ACC112 (cell line): Measurements from ENCODE around the gene PLIN3.
A peak's percentile ranks its signal among the peaks of the same experiment; 100 is the strongest.
"Not testable (repeated sequence)": the region's sequence is repeated elsewhere in the genome, so short reads cannot be mapped to it uniquely, and the experiment has no call there.

ENCODE experiments used
- H2AFZ ChIP-seq: fragments of 200-600 bp; sonication (generic); one replicate; pipeline ENCODE4 v1.6.0; 2017; ENCODE audit warnings: antibody characterized with exemption, low read length; ENCODE audit not compliant: unreplicated experiment
- H3K27ac ChIP-seq: fragments of 200-600 bp; sonication (generic); 2 replicates; pipeline ENCODE4 v1.5.1; 2014; ENCODE audit warnings: low read depth, mild to moderate bottlenecking, antibody characterized with exemption, low read length, moderate library complexity
- H3K27me3 ChIP-seq: fragments of 200-600 bp; sonication (generic); 2 replicates; pipeline ENCODE4 v1.6.1; 2014; ENCODE audit warnings: mild to moderate bottlenecking, antibody characterized with exemption, low read length, moderate library complexity, mixed read lengths; ENCODE audit not compliant: insufficient read depth
- H3K36me3 ChIP-seq: fragments of 200-600 bp; sonication (generic); 2 replicates; pipeline ENCODE4 v1.6.1; 2016; ENCODE audit warnings: mild to moderate bottlenecking, antibody characterized with exemption, low read length, moderate library complexity, mixed read lengths; ENCODE audit not compliant: insufficient read depth
- H3K4me1 ChIP-seq: fragments of 200-600 bp; sonication (generic); one replicate; pipeline ENCODE4 v1.6.1; 2016; ENCODE audit warnings: low read length, mixed read lengths; ENCODE audit not compliant: insufficient read depth, unreplicated experiment, control insufficient read depth
- H3K4me3 ChIP-seq: fragments of 200-600 bp; sonication (generic); 2 replicates; pipeline ENCODE4 v1.5.1; 2014; ENCODE audit warnings: mild to moderate bottlenecking, low read depth, low read length
- H3K79me2 ChIP-seq: fragments of 200-600 bp; sonication (generic); one replicate; pipeline ENCODE4 v1.6.0; 2016; ENCODE audit warnings: low read length; ENCODE audit not compliant: control insufficient read depth, unreplicated experiment, insufficient read depth

Gene PLIN3

GRCh38 chr19:4807188-4807587 is 60.3 kb downstream of the PLIN3 start:
- no peak overlapping the region for H3K27ac ChIP-seq
- H3K4me1 ChIP-seq, result no peaks in the 10 kb centered on the region
- H3K79me2 ChIP-seq, result no peaks in the 10 kb centered on the region
- no peaks in the 10 kb centered on the region for H3K36me3 ChIP-seq
- H3K4me3 ChIP-seq, result no peak overlapping the region
- no peaks in the 10 kb centered on the region for H3K27me3 ChIP-seq
- H2AFZ ChIP-seq, result no peak overlapping the region

DNA sequence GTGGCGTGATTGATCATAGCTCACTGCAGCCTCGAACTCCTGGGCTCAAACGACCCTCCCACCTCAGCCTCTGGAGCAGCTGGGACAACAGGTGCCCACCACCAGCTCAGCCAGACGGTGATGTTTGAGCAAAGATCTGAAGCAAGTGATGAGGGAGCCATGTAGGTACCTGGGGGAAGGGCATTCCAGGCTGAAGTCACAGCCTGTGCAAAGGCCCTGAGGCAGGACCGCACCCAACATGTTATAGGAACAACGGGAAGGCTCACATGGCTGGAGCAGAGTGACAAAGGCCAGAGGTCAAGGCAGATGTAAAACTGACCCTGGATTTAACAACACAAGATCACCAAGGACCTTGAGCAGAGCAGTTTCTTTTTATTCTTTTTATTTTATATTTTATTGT is 61.1 kb downstream of the PLIN3 start:
- H3K36me3 ChIP-seq, result no peaks in the 10 kb centered on the region
- no peak overlapping the region for H3K27ac ChIP-seq
- H3K4me1 ChIP-seq, result no peaks in the 10 kb centered on the region
- H2AFZ ChIP-seq, result no peak overlapping the region
- H3K4me3 ChIP-seq, result no peak overlapping the region
- no peaks in the 10 kb centered on the region for H3K79me2 ChIP-seq
- no peaks in the 10 kb centered on the region for H3K27me3 ChIP-seq

GRCh38 chr19:4805140-4805539 is 62.3 kb downstream of the PLIN3 start:
- H3K79me2 ChIP-seq, H3K36me3 ChIP-seq, H3K27me3 ChIP-seq, H3K27ac ChIP-seq, H2AFZ ChIP-seq, H3K4me3 ChIP-seq, H3K4me1 ChIP-seq: not testable (repeated sequence)

GRCh38 chr19:4803736-4804695 is 63.5 kb downstream of the PLIN3 start:
- no peak overlapping the region for H2AFZ ChIP-seq
- no peak overlapping the region for H3K27ac ChIP-seq
- H3K36me3 ChIP-seq, result no peaks in the 10 kb centered on the region
- H3K4me1 ChIP-seq, result no peaks in the 10 kb centered on the region
- H3K4me3 ChIP-seq, result no peak overlapping the region
- H3K27me3 ChIP-seq, result no peaks in the 10 kb centered on the region
- no peaks in the 10 kb centered on the region for H3K79me2 ChIP-seq

DNA sequence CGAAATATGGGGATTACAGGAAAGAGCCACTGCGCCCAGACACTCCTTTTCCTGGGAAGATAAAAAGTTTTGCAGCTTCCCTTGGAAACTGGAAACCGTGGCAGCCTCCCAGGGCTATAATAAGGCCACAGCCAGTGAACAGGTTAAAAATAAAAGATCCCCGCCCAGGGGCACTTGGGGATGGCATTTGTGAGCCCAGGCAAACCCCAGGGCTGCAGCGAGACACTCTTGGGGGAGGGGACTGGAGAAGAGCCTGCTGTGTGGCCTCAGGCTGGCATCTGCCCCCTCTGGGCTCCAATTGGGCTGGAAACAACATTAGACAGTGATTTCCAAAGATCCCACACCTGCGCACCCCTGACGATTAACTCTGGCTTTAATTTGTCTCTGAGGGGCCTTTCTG is 64.8 kb downstream of the PLIN3 start:
- no peak overlapping the region for H3K27ac ChIP-seq
- no peaks in the 10 kb centered on the region for H3K4me1 ChIP-seq
- no peak overlapping the region for H2AFZ ChIP-seq
- no peaks in the 10 kb centered on the region for H3K36me3 ChIP-seq
- H3K27me3 ChIP-seq, result no peaks in the 10 kb centered on the region
- no peak overlapping the region for H3K4me3 ChIP-seq
- no peaks in the 10 kb centered on the region for H3K79me2 ChIP-seq

GRCh38 chr19:4801085-4801619 is 66.3 kb downstream of the PLIN3 start:
- Histone ChIP-seq H3K27me3 (no peaks in the 10 kb centered on the region), H3K36me3 (no peaks in the 10 kb centered on the region), H3K4me1 (no peaks in the 10 kb centered on the region), H3K27ac (no peak overlapping the region), H3K4me3 (no peak overlapping the region), H2AFZ (no peak overlapping the region), H3K79me2 (peaks cover 4% of the 10 kb centered on the region)

DNA sequence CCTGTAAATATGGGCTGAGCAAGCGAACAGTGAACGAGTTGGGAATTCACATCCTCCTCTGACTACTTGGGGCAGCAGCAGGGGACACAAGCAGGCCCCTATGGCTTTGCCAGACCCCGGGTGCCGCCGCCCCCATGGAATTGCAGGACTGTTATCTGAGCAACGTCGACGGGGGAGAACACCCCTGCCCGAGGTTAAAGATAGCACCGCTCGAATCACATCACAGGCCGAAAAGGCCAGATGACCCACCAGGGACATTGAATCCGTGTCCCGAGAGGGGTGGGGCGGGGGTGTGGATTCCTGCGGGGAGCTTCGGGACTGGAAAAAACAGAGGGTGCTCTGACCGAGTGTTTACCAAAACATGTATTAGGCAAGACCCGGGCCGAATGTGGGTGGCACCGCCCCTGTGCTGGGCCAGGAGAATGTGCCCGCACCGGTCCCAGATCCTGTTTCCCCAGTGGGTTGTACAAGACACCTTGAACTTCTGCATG is 66.8 kb downstream of the PLIN3 start:
- H2AFZ ChIP-seq, result no peak overlapping the region
- H3K36me3 ChIP-seq, result no peaks in the 10 kb centered on the region
- peaks cover 4% of the 10 kb centered on the region for H3K79me2 ChIP-seq
- H3K4me1 ChIP-seq, result no peaks in the 10 kb centered on the region
- H3K4me3 ChIP-seq, result no peak overlapping the region
- H3K27ac ChIP-seq, result no peak overlapping the region
- no peaks in the 10 kb centered on the region for H3K27me3 ChIP-seq

- Histone ChIP-seq H3K4me1 (no peaks in the 10 kb centered on the region), H3K27ac (no peak overlapping the region), H3K79me2 (peaks cover 33% of the 10 kb centered on the region), H2AFZ (no peak overlapping the region), H3K4me3 (no peak overlapping the region), H3K36me3 (peaks cover 2% of the 10 kb centered on the region; the same call in 1 of the 2 replicates), H3K27me3 (no peaks in the 10 kb centered on the region)
These were observed 72.1 kb downstream of the PLIN3 start for GRCh38 chr19:4795400-4795799.

GRCh38 chr19:4794971-4795370 is 72.5 kb downstream of the PLIN3 start:
- no peak overlapping the region for H3K27ac ChIP-seq
- H3K36me3 ChIP-seq, result peaks cover 2% of the 10 kb centered on the region; the same call in 1 of the 2 replicates
- H3K4me1 ChIP-seq, result no peaks in the 10 kb centered on the region
- no peaks in the 10 kb centered on the region for H3K27me3 ChIP-seq
- H2AFZ ChIP-seq, result no peak overlapping the region
- peaks cover 33% of the 10 kb centered on the region for H3K79me2 ChIP-seq
- no peak overlapping the region for H3K4me3 ChIP-seq

DNA sequence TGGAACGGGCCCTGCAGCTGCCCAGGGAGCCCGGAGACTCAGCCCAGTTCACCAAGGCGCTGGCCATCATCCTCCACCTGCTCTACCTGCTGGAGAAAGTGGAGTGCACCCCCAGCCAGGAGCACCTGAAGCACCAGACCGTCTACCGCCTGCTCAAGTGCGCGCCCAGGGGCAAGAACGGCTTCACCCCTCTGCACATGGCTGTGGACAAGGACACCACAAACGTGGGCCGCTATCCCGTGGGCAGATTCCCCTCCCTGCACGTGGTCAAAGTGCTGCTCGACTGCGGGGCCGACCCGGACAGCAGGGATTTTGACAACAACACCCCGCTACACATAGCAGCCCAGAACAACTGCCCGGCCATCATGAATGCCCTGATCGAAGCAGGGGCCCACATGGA is 74.2 kb downstream of the PLIN3 start:
- not testable (repeated sequence) for H3K4me1 ChIP-seq, H3K36me3 ChIP-seq, H3K4me3 ChIP-seq, H2AFZ ChIP-seq, H3K27ac ChIP-seq, H3K27me3 ChIP-seq
- H3K79me2 ChIP-seq, result peaks cover 33% of the 10 kb centered on the region

GRCh38 chr19:4792866-4793195 is 74.6 kb downstream of the PLIN3 start:
- not testable (repeated sequence) for H3K27ac ChIP-seq

More at GRCh38 chr19:4792866-4793195, 74.6 kb downstream of the PLIN3 start:
- H3K79me2 ChIP-seq, result peaks cover 33% of the 10 kb centered on the region
- H2AFZ ChIP-seq, H3K36me3 ChIP-seq, H3K4me1 ChIP-seq, H3K27me3 ChIP-seq: not testable (repeated sequence)
- peak overlapping the region; percentile 95 for H3K4me3 ChIP-seq
